Vagina (tissue), 2 donors: ENCODE measurements around the gene WDR70.

Experiments used
- CTCF ChIP-seq, 3 experiments: fragments of 450-650 bp in 2 of 3; fragments of 200-600 bp in 1 of 3; sonication (generic) in 1 of 3; IDR thresholded peaks; one replicate each; pipeline ENCODE4 v1.5.1; 2017 to 2019; ENCODE audit warnings: antibody characterized with exemption in 3 of 3, mild to moderate bottlenecking in 2 of 3, moderate library complexity in 2 of 3
- POLR2A ChIP-seq, 2 donors: fragments of 450-650 bp; IDR thresholded peaks; one replicate each; pipeline ENCODE4 v1.6.1; 2017; ENCODE audit warnings: antibody characterized with exemption in 2 of 2, mild to moderate bottlenecking in 2 of 2, moderate library complexity in 2 of 2

GRCh38 chr5:37576552-37576951 is 197.4 kb downstream of the WDR70 start:
- TF ChIP-seq CTCF (IDR thresholded peaks at IDR 0.05) (no peak), POLR2A (IDR thresholded peaks at IDR 0.05) (no peak)
